BLaER1 treated with 17β-estradiol and CSF1 and Interleukin-3, amounts not matched to agents 10 nM and 100 nM (cell line): ENCODE measurements around the gene TSPAN18.

Source experiments
- H3K27ac ChIP-seq, 11 experiments: shearing (Covaris generic); formaldehyde crosslinking; 2 replicates each; pipeline ENCODE4 v1.8.1; 2022
- H3K27me3 ChIP-seq, 11 experiments: shearing (Covaris generic); formaldehyde crosslinking; 2 replicates each; pipeline ENCODE4 v1.8.1; 2022
- H3K36me3 ChIP-seq, 11 experiments: shearing (Covaris generic); formaldehyde crosslinking; 2 replicates each; pipeline ENCODE4 v1.8.1; 2022
- H3K4me1 ChIP-seq, 10 experiments: shearing (Covaris generic); formaldehyde crosslinking; 2 replicates each; pipeline ENCODE4 v1.8.1; 2022
- H3K4me2 ChIP-seq, 11 experiments: shearing (Covaris generic); formaldehyde crosslinking; 2 replicates each; pipeline ENCODE4 v1.8.1; 2022
- H3K4me3 ChIP-seq, 10 experiments: shearing (Covaris generic); formaldehyde crosslinking; 2 replicates each; pipeline ENCODE4 v1.8.1; 2022
- H3K9ac ChIP-seq, 11 experiments: shearing (Covaris generic); formaldehyde crosslinking; 2 replicates each; pipeline ENCODE4 v1.8.1; 2022
- H3K9me3 ChIP-seq, 11 experiments: shearing (Covaris generic); formaldehyde crosslinking; replicated peaks in 1 of 11; 2 replicates each; pipeline ENCODE4 v1.8.1; 2022
- H4K20me1 ChIP-seq, 11 experiments: shearing (Covaris generic); formaldehyde crosslinking; 2 replicates each; pipeline ENCODE4 v1.8.1; 2022
- Cebpa-rat ChIP-seq, 11 experiments: shearing (Covaris generic); IDR thresholded peaks; 2 replicates each; pipeline ENCODE4 v1.8.1; 2022

TSPAN18 gene

GRCh38 chr11:44854741-44855492 lies 128.2 kb downstream of the TSPAN18 start:
- Histone ChIP-seq H3K9ac (no peak overlapping the region), H4K20me1 (peaks cover 0 to 48% (median 0%) of the 10 kb centered on the region in 11 experiments; a peak in 7 of 22 replicates), H3K27ac (no peak overlapping the region), H3K27me3 (peaks cover under 1 to 49% (median 12%) of the 10 kb centered on the region in 11 experiments; a peak in 17 of 22 replicates), H3K9me3 (no peaks in the 10 kb centered on the region), H3K36me3 (no peaks in the 10 kb centered on the region), H3K4me2 (no peak overlapping the region), H3K4me1 (peaks cover 0 to 44% (median 29%) of the 10 kb centered on the region in 10 experiments; a peak in 15 of 20 replicates), H3K4me3 (no peak overlapping the region)
- TF ChIP-seq Cebpa-rat (IDR thresholded peaks at IDR 0.05), result no peak

- Histone ChIP-seq H3K9ac (no peak overlapping the region), H3K27me3 (peaks cover 5 to 55% (median 18%) of the 10 kb centered on the region in 11 experiments; a peak in 20 of 22 replicates), H3K4me3 (no peak overlapping the region), H3K27ac (no peak overlapping the region), H3K4me2 (no peak overlapping the region), H3K36me3 (no peaks in the 10 kb centered on the region), H3K4me1 (peaks cover 0 to 44% (median 31%) of the 10 kb centered on the region in 10 experiments; a peak in 15 of 20 replicates), H3K9me3 (no peaks in the 10 kb centered on the region), H4K20me1 (peaks cover 0 to 54% (median 0%) of the 10 kb centered on the region in 11 experiments; a peak in 7 of 22 replicates)
- no peak for TF ChIP-seq Cebpa-rat (IDR thresholded peaks at IDR 0.05)
These were observed 128.7 kb downstream of the TSPAN18 start for GRCh38 chr11:44855493-44855849.

DNA sequence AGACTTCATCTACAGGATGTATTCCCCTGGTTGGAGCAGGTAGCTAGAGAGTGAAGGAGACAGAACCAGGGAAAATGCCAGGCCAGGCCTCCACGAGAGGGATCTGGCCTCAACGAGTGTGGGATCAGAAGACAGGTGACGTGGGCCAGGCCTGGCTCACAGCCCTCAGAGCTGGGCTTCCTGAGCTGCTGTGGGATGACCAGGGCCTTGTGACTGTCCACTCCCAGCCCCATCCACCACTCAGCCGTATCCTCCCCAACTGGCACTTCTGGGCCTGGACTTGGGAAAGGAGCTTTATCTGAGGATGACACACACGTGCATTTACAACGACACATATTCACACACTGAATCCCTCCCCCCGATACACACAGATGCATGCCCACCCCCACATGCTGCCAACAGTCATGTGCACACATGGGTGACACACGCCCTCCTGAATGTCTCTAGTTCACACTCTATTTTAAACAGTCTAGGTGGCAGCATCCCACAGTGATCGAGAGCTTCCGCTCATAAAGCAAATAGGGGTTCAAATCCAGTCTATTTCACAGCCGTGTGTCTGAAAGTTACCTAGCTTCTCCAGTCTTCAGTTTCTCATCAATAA lies 130.8 kb downstream of the TSPAN18 start:
- peaks cover 5 to 71% (median 25%) of the 10 kb centered on the region in 11 experiments; a peak in 20 of 22 replicates for H3K27me3 ChIP-seq
- H3K9ac ChIP-seq, result peak overlapping the region in 3 of 11 experiments; percentile 5 to 55 (median 47); a peak in 5 of 22 replicates
- H3K9me3 ChIP-seq, result no peaks in the 10 kb centered on the region
- H4K20me1 ChIP-seq, result peaks cover 0 to 67% (median 9%) of the 10 kb centered on the region in 11 experiments; a peak in 17 of 22 replicates
- H3K4me2 ChIP-seq, result peak overlapping the region in 8 of 11 experiments; percentile 25 to 67 (median 56); a peak in 16 of 22 replicates
- no peak for TF ChIP-seq Cebpa-rat (IDR thresholded peaks at IDR 0.05)
- H3K4me3 ChIP-seq, result no peak overlapping the region
- peaks cover 11 to 50% (median 42%) of the 10 kb centered on the region in 10 experiments for H3K4me1 ChIP-seq
- no peaks in the 10 kb centered on the region for H3K36me3 ChIP-seq
- peak overlapping the region in 3 of 11 experiments; percentile 48 to 68 (median 51); a peak in 5 of 22 replicates for H3K27ac ChIP-seq

- Histone ChIP-seq H3K9me3 (no peaks in the 10 kb centered on the region), H4K20me1 (peaks cover 0 to 69% (median 12%) of the 10 kb centered on the region in 11 experiments; a peak in 17 of 22 replicates), H3K4me3 (no peak overlapping the region), H3K27me3 (peaks cover 16 to 80% (median 37%) of the 10 kb centered on the region in 11 experiments; a peak in 20 of 22 replicates), H3K4me2 (peak overlapping the region in 7 of 11 experiments; percentile 25 to 67 (median 60); a peak in 13 of 22 replicates), H3K9ac (no peak overlapping the region), H3K4me1 (peaks cover 17 to 53% (median 43%) of the 10 kb centered on the region in 10 experiments), H3K27ac (peak overlapping the region in 1 of 11 experiments; percentile 57; a peak in 1 of 22 replicates), H3K36me3 (no peaks in the 10 kb centered on the region)
- TF ChIP-seq Cebpa-rat (IDR thresholded peaks at IDR 0.05), result no peak
These were observed 132.2 kb downstream of the TSPAN18 start for GRCh38 chr11:44858796-44859527.

- Histone ChIP-seq H3K9ac (no peak overlapping the region), H3K27ac (no peak overlapping the region), H4K20me1 (peaks cover 0 to 72% (median 12%) of the 10 kb centered on the region in 11 experiments; a peak in 17 of 22 replicates), H3K4me1 (peaks cover 17 to 53% (median 43%) of the 10 kb centered on the region in 10 experiments), H3K36me3 (no peaks in the 10 kb centered on the region), H3K4me3 (no peak overlapping the region), H3K27me3 (peaks cover 16 to 82% (median 40%) of the 10 kb centered on the region in 11 experiments; a peak in 20 of 22 replicates), H3K4me2 (0 out of 22 replicates have a peak overlapping the region, but pooled peaks of 1 of the 11 experiments have one; percentile 51), H3K9me3 (no peaks in the 10 kb centered on the region)
- TF ChIP-seq Cebpa-rat (IDR thresholded peaks at IDR 0.05), result no peak
These were observed 132.8 kb downstream of the TSPAN18 start for GRCh38 chr11:44859528-44859925.

GRCh38 chr11:44860346-44860745 lies 133.6 kb downstream of the TSPAN18 start:
- no peak for TF ChIP-seq Cebpa-rat (IDR thresholded peaks at IDR 0.05)
- peaks cover 17 to 53% (median 43%) of the 10 kb centered on the region in 10 experiments for H3K4me1 ChIP-seq
- H3K4me3 ChIP-seq, result no peak overlapping the region
- H3K9ac ChIP-seq, result no peak overlapping the region
- peaks cover 20 to 88% (median 46%) of the 10 kb centered on the region in 11 experiments; a peak in 21 of 22 replicates for H3K27me3 ChIP-seq
- H3K36me3 ChIP-seq, result no peaks in the 10 kb centered on the region
- H3K9me3 ChIP-seq, result no peaks in the 10 kb centered on the region
- H3K4me2 ChIP-seq, result no peak overlapping the region
- no peak overlapping the region for H3K27ac ChIP-seq
- peaks cover 0 to 80% (median 12%) of the 10 kb centered on the region in 11 experiments; a peak in 17 of 22 replicates for H4K20me1 ChIP-seq

DNA sequence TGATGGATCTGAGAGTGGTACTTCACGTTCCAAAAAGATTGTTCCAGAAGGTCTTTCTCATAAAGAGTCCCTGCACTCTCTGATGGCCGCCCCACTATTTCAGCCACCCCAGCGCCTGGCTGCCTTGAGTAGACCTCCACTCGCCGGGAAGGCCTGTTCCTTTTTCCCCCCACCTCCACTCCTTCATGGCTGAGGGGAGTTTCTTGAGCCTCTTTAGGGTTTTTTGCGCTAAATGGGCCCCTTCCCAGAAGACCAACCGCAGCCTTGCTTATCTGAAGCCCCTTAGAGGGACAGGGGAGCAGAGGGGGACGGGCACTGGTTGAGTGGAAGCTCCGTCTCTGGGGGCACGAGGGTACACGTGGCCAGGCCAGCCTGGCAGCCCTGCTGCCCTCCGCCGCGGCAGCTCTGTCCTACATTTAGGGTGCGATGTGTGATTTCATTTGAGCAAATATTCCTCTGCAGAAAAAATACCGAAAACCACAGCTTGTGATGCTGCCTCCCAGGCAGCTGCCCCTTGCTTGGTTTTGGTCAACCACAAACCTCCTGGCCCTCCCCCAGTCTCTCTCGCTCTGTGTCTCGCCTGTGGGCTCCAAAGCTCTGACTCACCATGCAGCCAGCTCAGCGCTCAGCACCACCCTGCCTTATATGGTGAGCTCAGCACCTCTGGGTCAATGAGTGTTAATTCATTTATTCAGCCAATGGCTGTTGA lies 135.2 kb downstream of the TSPAN18 start:
- Histone ChIP-seq H3K4me2 (peak overlapping the region; percentile 86 to 99 (median 92)), H3K27ac (peak overlapping the region in 8 of 11 experiments; percentile 23 to 71 (median 46); a peak in 15 of 22 replicates), H3K9me3 (no peaks in the 10 kb centered on the region), H3K27me3 (peaks cover 20 to 95% (median 53%) of the 10 kb centered on the region in 11 experiments; a peak in 21 of 22 replicates), H4K20me1 (peaks cover 0 to 81% (median 12%) of the 10 kb centered on the region in 11 experiments; a peak in 17 of 22 replicates), H3K36me3 (no peaks in the 10 kb centered on the region), H3K4me1 (peaks cover 17 to 50% (median 39%) of the 10 kb centered on the region in 10 experiments), H3K4me3 (peak overlapping the region in 6 of 10 experiments; percentile 19 to 40 (median 29); a peak in 6 of 20 replicates), H3K9ac (peak overlapping the region in 8 of 11 experiments; percentile 39 to 66 (median 52); a peak in 15 of 22 replicates)
- TF ChIP-seq Cebpa-rat (IDR thresholded peaks at IDR 0.05), result no peak
